Lung (tissue), 10 donors: ENCODE results near the gene ACSM5. TPM values are rescaled to one million over a fixed set of nuclear protein-coding genes. Genes with fewer than 3 reads are reported as not detected.
"Not testable (repeated sequence)": the region's sequence is repeated elsewhere in the genome, so short reads cannot be mapped to it uniquely, and the experiment has no call there.

Source experiments
- ATAC-seq: fragments of 200-7000 bp; cut with Tn5 transposase; one replicate; pipeline ENCODE4 v1.9.1; 2020; ENCODE audit warnings: moderate number of reproducible peaks; ENCODE audit not compliant: insufficient read depth, low FRiP score
- DNase-seq, 3 donors: peaks; one replicate each; pipeline ENCODE4 v3.0.0-alpha.2; 2013 to 2017
- H3K27ac ChIP-seq, 2 donors: one replicate each; pipeline ENCODE4 v1.5.1; 2013; ENCODE audit warnings: mild to moderate bottlenecking in 2 of 2, moderate library complexity in 2 of 2, control low read depth in 1 of 2, inconsistent platforms in 1 of 2, low read depth in 1 of 2, low read length in 1 of 2
- H3K27me3 ChIP-seq, 3 donors: one replicate each; pipeline ENCODE4 v1.5.1; 2013; ENCODE audit warnings: low read length in 2 of 3; ENCODE audit not compliant: control insufficient read depth in 3 of 3, insufficient read depth in 3 of 3
- H3K36me3 ChIP-seq, 4 donors: one replicate each; pipeline ENCODE4 v1.5.1; 2013; ENCODE audit warnings: low read length in 4 of 4, mild to moderate bottlenecking in 1 of 4, moderate library complexity in 1 of 4; ENCODE audit not compliant: control insufficient read depth in 4 of 4, insufficient read depth in 4 of 4
- H3K4me1 ChIP-seq, 5 donors: one replicate each; pipeline ENCODE4 v1.5.1; 2013; ENCODE audit warnings: low read length in 5 of 5, mild to moderate bottlenecking in 2 of 5, moderate library complexity in 1 of 5; ENCODE audit not compliant: control insufficient read depth in 5 of 5, insufficient read depth in 5 of 5
- H3K4me3 ChIP-seq: one replicate; pipeline ENCODE4 v1.5.1; 2013; ENCODE audit warnings: mild to moderate bottlenecking, control low read depth, moderate library complexity
- H3K9ac ChIP-seq, 2 donors: one replicate each; pipeline ENCODE4 v1.5.1; 2013; ENCODE audit warnings: low read length in 2 of 2, control low read depth in 1 of 2; ENCODE audit not compliant: insufficient read depth in 1 of 2
- H3K9me3 ChIP-seq, 4 donors: one replicate each; pipeline ENCODE4 v1.5.1; 2013; ENCODE audit warnings: low read length in 3 of 4, mild to moderate bottlenecking in 1 of 4, moderate library complexity in 1 of 4; ENCODE audit not compliant: control insufficient read depth in 4 of 4, insufficient read depth in 3 of 4
- WGBS, 2 donors: extraction: QIAGEN DNeasy Blood & Tissue Kit; methylation state at CpG; one replicate each; pipeline ENCODE4 v1.1.7; 2013; 5-methylcytosine and 5-hydroxymethylcytosine counted together
- polyA plus RNA-seq, 2 donors: library from polyadenylated mRNA; stranded (reverse); fragments of 200-250 nt; gene quantifications; one replicate each; pipeline ENCODE4 v1.2.1, GENCODE V29; 2013
- total RNA-seq, 2 donors: library from RNA; depleted of rRNA in 1 of 2; stranded (reverse); fragments of >200 nt in 1 of 2; gene quantifications; one replicate each; pipeline ENCODE4 v1.2.1, GENCODE V29; 2014 to 2021
- donor health status: Bipolar disorder and iron deficiency.
- donor health status: healthy.
- donor health status: DM: yes; HTN: yes; CAD: no.

The ACSM5 gene
- total and polyA plus RNA-seq, 4 donors = 0.40 to 1.4 (median 0.81) TPM

GRCh38 chr16:20451364-20451763 lies 42.0 kb downstream of the ACSM5 start, which contains the start of gene ACSM2A:
TSS of gene ACSM2A (plus strand) at chr16:20451521. CDS start at chr16:20460115, 8,594 bp downstream.
- H3K27ac ChIP-seq, H3K4me3 ChIP-seq, H3K27me3 ChIP-seq, H3K4me1 ChIP-seq, DNase-seq, H3K36me3 ChIP-seq, H3K9me3 ChIP-seq, ATAC-seq, H3K9ac ChIP-seq: not testable (repeated sequence)
- 50 to 56% methylated on average over 1 of the region's 1 CpG for WGBS, 2 donors

- H3K9ac ChIP-seq, H3K4me3 ChIP-seq, H3K4me1 ChIP-seq, H3K27me3 ChIP-seq, H3K27ac ChIP-seq, DNase-seq, H3K36me3 ChIP-seq, H3K9me3 ChIP-seq, ATAC-seq: not testable (repeated sequence)
- 72 to 100% methylated on average over 2 to 5 of the region's 5 CpGs for WGBS, 2 donors
These were observed 44.3 kb downstream of the ACSM5 start for GRCh38 chr16:20453633-20454032.

- H3K4me3 ChIP-seq, H3K27me3 ChIP-seq, DNase-seq, H3K4me1 ChIP-seq, H3K9ac ChIP-seq, ATAC-seq, H3K27ac ChIP-seq, H3K36me3 ChIP-seq, H3K9me3 ChIP-seq: not testable (repeated sequence)
- 95 to 97% methylated on average over 2 of the region's 2 CpGs for WGBS, 2 donors
These were observed 49.9 kb downstream of the ACSM5 start for GRCh38 chr16:20459227-20459626.

- not testable (repeated sequence) for H3K9me3 ChIP-seq, H3K36me3 ChIP-seq, H3K27ac ChIP-seq, H3K4me3 ChIP-seq, ATAC-seq, DNase-seq, H3K9ac ChIP-seq, H3K27me3 ChIP-seq, H3K4me1 ChIP-seq
- WGBS, 2 donors = 92 to 96% methylated on average over 1 to 3 of the region's 4 CpGs
These were observed 51.0 kb downstream of the ACSM5 start for GRCh38 chr16:20460313-20460712.

- not testable (repeated sequence) for H3K27me3 ChIP-seq
These were observed 59.6 kb downstream of the ACSM5 start for GRCh38 chr16:20468954-20469353.

GRCh38 chr16:20469930-20470329 lies 60.6 kb downstream of the ACSM5 start:
- H3K4me1 ChIP-seq, H3K27me3 ChIP-seq, H3K9me3 ChIP-seq, H3K4me3 ChIP-seq, H3K9ac ChIP-seq, DNase-seq, ATAC-seq, H3K36me3 ChIP-seq, H3K27ac ChIP-seq: not testable (repeated sequence)
- 92 to 93% methylated on average over 2 of the region's 2 CpGs for WGBS, 2 donors

More at GRCh38 chr16:20468954-20469353, 59.6 kb downstream of the ACSM5 start:
- DNase-seq, H3K9ac ChIP-seq, H3K9me3 ChIP-seq, H3K4me3 ChIP-seq, H3K36me3 ChIP-seq, H3K27ac ChIP-seq, ATAC-seq, H3K4me1 ChIP-seq: not testable (repeated sequence)

- H3K4me3 ChIP-seq, H3K9me3 ChIP-seq, ATAC-seq, H3K27me3 ChIP-seq, H3K36me3 ChIP-seq, H3K4me1 ChIP-seq, DNase-seq, H3K27ac ChIP-seq, H3K9ac ChIP-seq: not testable (repeated sequence)
- WGBS, 2 donors = 84 to 86% methylated on average over 1 of the region's 1 CpG
These were observed 61.4 kb downstream of the ACSM5 start for GRCh38 chr16:20470732-20471131.

- ATAC-seq, H3K4me3 ChIP-seq, H3K4me1 ChIP-seq, H3K9me3 ChIP-seq, H3K36me3 ChIP-seq, H3K9ac ChIP-seq, H3K27me3 ChIP-seq, H3K27ac ChIP-seq: not testable (repeated sequence)
- DNase-seq = peak in 1 of 3 donors; percentile 3
- WGBS, 2 donors = 19 to 39% methylated on average over 2 of the region's 2 CpGs
These were observed 67.9 kb downstream of the ACSM5 start for GRCh38 chr16:20477188-20477744.
